ENCODE measurements around the gene KIF3A. TPM values are rescaled to one million over a fixed set of nuclear protein-coding genes. Genes with fewer than 3 reads are reported as not detected.
A peak's percentile ranks its signal among the peaks of the same experiment; 100 is the strongest.

KIF3A gene
- total RNA-seq, 3 donors from 2014 or later = 4.5 to 15.7 (median 11.5) TPM

GRCh38 chr5:132774896-132775295 lies 37.5 kb upstream of the KIF3A start:
- Histone ChIP-seq H3K9me3 (no peaks in the 10 kb centered on the region), H3K27ac (peak overlapping the region; percentile 14 to 56), H3K4me1 (peaks cover 3 to 5% of the 10 kb centered on the region in 2 donors), H3K27me3 (no peaks in the 10 kb centered on the region), H3K36me3 (no peaks in the 10 kb centered on the region), H3K4me3 (peak overlapping the region in 1 of 3 donors; percentile 99)
- intact Hi-C loops (cut with DNase I; ENCODE audit: low total_unique reads) = no loop called here
- no peak for DNase-seq (ENCODE audit: low spot score in 2 of 2)
- TF ChIP-seq POLR2AphosphoS5 (IDR thresholded peaks at IDR 0.05) (no peak), CTCF (IDR thresholded peaks at IDR 0.05) (no peak), POLR2A (IDR thresholded peaks at IDR 0.05) (no peak)

- H3K27me3 ChIP-seq = no peaks in the 10 kb centered on the region
- H3K9me3 ChIP-seq = no peaks in the 10 kb centered on the region
- no peaks in the 10 kb centered on the region for H3K36me3 ChIP-seq
- intact Hi-C loops (cut with DNase I; ENCODE audit: low total_unique reads) = no loop called here
- H3K27ac ChIP-seq = peak overlapping the region; percentile 14 to 56
- DNase-seq (ENCODE audit: low spot score in 2 of 2) = no peak
- peak overlapping the region in 1 of 3 donors; percentile 2 for H3K4me3 ChIP-seq
- peaks cover 3 to 5% of the 10 kb centered on the region in 2 donors for H3K4me1 ChIP-seq
- no peak for TF ChIP-seq POLR2AphosphoS5 (IDR thresholded peaks at IDR 0.05)
- TF ChIP-seq CTCF (IDR thresholded peaks at IDR 0.05) = no peak
- no peak for TF ChIP-seq POLR2A (IDR thresholded peaks at IDR 0.05)
Measured at GRCh38 chr5:132774406-132774805, 37.1 kb upstream of the KIF3A start.

GRCh38 chr5:132773601-132774355 lies 36.4 kb upstream of the KIF3A start:
- H3K36me3 ChIP-seq = no peaks in the 10 kb centered on the region
- no peaks in the 10 kb centered on the region for H3K27me3 ChIP-seq
- no peaks in the 10 kb centered on the region for H3K9me3 ChIP-seq
- no peak for DNase-seq (ENCODE audit: low spot score in 2 of 2)
- intact Hi-C loops (cut with DNase I; ENCODE audit: low total_unique reads) = no loop called here
- peaks cover 3 to 5% of the 10 kb centered on the region in 2 donors for H3K4me1 ChIP-seq
- peak overlapping the region; percentile 14 to 60 for H3K27ac ChIP-seq
- no peak for TF ChIP-seq CTCF (IDR thresholded peaks at IDR 0.05)
- TF ChIP-seq POLR2A (IDR thresholded peaks at IDR 0.05) = no peak
- TF ChIP-seq POLR2AphosphoS5 (IDR thresholded peaks at IDR 0.05) = no peak
- peak overlapping the region in 1 of 3 donors; percentile 2 for H3K4me3 ChIP-seq

- no peak overlapping the region for H3K4me3 ChIP-seq
- peaks cover under 1 to 5% of the 10 kb centered on the region in 2 donors for H3K4me1 ChIP-seq
- no peak for DNase-seq (ENCODE audit: low spot score in 2 of 2)
- intact Hi-C loops (cut with DNase I; ENCODE audit: low total_unique reads) = no loop called here
- no peaks in the 10 kb centered on the region for H3K27me3 ChIP-seq
- TF ChIP-seq CTCF (IDR thresholded peaks at IDR 0.05) = no peak
- no peak for TF ChIP-seq POLR2A (IDR thresholded peaks at IDR 0.05)
- TF ChIP-seq POLR2AphosphoS5 (IDR thresholded peaks at IDR 0.05) = no peak
- H3K36me3 ChIP-seq = no peaks in the 10 kb centered on the region
- no peaks in the 10 kb centered on the region for H3K9me3 ChIP-seq
- H3K27ac ChIP-seq = peak overlapping the region; percentile 14 to 60
Measured at GRCh38 chr5:132773114-132773513, 35.8 kb upstream of the KIF3A start.

- no peak overlapping the region for H3K4me3 ChIP-seq
- H3K4me1 ChIP-seq = peaks cover 1 to 5% of the 10 kb centered on the region in 2 donors
- no peaks in the 10 kb centered on the region for H3K36me3 ChIP-seq
- no peaks in the 10 kb centered on the region for H3K27me3 ChIP-seq
- H3K27ac ChIP-seq = peak overlapping the region; percentile 62 to 67
- intact Hi-C loops (cut with DNase I; ENCODE audit: low total_unique reads) = no loop called here
- no peaks in the 10 kb centered on the region for H3K9me3 ChIP-seq
- peak in 1 of 2 donors; percentile 46 for DNase-seq (ENCODE audit: low spot score in 2 of 2)
- TF ChIP-seq POLR2AphosphoS5 (IDR thresholded peaks at IDR 0.05) = no peak
- no peak for TF ChIP-seq CTCF (IDR thresholded peaks at IDR 0.05)
- TF ChIP-seq POLR2A (IDR thresholded peaks at IDR 0.05) = no peak
Measured at GRCh38 chr5:132772291-132773070, 35.1 kb upstream of the KIF3A start.
